GM12873 (cell line): ENCODE measurements around the gene OR52E6.

Source experiments
- TF ChIP-seq, protein P1 (sequence below): IDR thresholded peaks from 2 replicates; pipeline ENCODE4 v1.5.1; 2012; ENCODE audit warnings: low read depth, mild to moderate bottlenecking, moderate library complexity, low read length, control low read depth; ENCODE audit not compliant: insufficient read depth; ENCODE audit errors: missing control alignments

The OR52E6 gene

DNA sequence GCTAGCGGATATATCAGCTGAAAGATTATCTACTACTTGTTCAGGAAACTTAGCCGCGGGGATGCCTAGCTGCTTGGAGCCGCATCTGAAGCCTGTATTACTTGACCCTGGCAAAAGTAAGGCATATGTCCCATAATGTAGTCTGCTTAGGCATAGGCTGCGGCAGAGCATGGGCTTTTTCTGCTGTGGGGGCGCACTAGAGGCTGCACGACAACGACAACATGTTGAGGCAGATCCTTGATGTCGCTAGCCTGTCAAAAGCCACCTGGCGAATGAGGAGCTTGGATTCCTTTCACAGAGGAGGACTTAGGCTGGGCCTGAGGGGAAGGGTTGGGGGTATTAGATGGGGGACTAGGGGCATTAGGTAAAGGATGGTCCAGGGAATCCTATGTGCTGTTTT is 34.1 kb downstream of the OR52E6 start:
- TF ChIP-seq, protein P1, sequence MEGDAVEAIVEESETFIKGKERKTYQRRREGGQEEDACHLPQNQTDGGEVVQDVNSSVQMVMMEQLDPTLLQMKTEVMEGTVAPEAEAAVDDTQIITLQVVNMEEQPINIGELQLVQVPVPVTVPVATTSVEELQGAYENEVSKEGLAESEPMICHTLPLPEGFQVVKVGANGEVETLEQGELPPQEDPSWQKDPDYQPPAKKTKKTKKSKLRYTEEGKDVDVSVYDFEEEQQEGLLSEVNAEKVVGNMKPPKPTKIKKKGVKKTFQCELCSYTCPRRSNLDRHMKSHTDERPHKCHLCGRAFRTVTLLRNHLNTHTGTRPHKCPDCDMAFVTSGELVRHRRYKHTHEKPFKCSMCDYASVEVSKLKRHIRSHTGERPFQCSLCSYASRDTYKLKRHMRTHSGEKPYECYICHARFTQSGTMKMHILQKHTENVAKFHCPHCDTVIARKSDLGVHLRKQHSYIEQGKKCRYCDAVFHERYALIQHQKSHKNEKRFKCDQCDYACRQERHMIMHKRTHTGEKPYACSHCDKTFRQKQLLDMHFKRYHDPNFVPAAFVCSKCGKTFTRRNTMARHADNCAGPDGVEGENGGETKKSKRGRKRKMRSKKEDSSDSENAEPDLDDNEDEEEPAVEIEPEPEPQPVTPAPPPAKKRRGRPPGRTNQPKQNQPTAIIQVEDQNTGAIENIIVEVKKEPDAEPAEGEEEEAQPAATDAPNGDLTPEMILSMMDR = no peak

DNA sequence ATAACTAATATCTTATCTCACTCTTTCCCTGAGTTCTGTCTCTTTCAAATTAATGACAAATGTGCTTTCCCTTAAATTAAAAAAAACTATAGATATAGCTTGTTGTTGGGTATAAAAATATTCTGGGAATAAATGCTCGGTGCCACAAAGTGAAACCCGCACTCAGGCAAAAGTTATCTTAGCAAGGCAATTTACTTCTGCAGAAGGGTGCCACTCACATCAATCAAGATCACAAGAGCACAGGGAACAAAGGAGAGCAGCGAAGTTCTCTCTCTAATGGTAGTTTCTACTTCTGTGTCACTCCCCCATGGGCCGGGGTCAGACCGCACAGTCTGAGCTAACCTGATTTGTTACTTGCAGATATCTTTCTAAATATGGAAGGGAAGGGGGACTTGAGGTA is 37.7 kb downstream of the OR52E6 start:
- TF ChIP-seq, protein P1 = no peak

DNA sequence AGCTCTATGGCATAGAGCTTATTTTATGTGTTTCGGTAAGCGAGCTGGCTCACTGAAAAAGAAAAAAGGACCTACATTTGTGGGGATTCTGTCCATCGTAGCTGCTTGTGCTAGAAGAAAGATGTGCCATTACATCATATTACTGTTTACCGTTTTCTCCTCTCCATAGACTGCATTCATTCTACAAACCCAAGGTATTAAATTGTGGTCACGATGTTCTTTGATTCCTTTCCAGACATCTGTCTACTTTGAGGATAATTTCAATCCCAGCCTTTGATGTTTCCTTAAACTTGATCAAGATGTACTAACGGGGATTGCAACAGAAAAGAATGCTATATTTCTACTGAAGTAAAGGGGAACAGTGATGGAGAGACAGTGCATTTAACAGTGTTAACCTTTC is 45.2 kb downstream of the OR52E6 start:
- TF ChIP-seq, protein P1 = no peak

DNA sequence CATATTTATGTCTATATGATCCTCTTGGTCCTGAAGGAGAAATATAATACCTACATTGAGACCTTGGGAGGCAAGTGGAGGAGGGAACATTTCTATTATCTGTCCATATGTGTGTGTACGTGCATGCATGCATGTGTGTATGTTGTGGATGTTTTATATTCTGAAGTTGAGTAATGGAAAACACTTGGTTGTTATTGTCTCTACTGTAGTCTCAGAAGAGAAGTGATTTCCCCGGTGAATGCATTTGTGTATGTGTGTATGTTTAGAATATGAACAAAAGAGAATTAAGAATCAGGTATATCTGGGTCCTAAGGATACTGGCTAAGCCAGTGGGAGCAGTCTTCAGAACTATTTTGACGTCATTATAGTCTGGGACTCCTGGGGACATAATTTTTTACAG is 50.5 kb downstream of the OR52E6 start, which contains the start of gene OR52N1:
TSS of gene OR52N1 (minus strand) at position 101 of the 400 bp plus-strand sequence. CDS start 2,449 bp downstream, outside the sequence.
- TF ChIP-seq, protein P1 = no peak
